Measurements from ENCODE around the gene ZNF32. TPM values are rescaled to one million over a fixed set of nuclear protein-coding genes. Genes with fewer than 3 reads are reported as not detected.

The ZNF32 gene
- total and polyA plus RNA-seq, 2 donors (not counting 1 experiment from before 2014, with no cell fraction given): 29.0 to 29.6 TPM

DNA sequence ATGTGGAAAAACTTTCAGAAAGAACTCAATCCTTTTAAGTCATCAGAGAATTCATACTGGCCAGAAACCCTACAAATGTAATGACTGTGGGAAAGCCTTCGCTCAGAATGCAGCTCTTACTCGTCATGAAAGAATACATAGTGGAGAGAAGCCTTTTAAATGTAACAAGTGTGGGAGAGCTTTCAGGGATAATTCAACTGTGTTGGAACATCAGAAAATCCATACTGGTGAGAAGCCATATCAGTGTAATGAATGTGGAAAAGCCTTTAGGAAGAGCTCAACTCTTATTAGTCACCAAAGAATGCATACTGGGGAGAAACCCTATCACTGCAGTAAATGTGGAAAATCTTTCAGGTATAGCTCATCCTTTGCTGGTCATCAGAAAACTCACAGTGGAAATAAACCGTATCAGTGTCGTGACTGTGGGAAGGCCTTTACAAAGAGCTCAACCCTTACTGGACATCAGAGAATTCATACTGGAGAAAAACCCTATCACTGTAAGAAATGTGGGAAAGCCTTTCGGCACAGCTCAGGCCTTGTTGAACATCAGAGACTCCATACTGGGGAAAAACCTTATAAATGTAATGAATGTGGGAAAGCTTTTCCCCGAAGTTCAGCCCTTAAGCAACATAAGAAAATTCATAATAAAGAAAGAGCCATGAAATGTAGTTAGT is 31.8 kb downstream of the ZNF32 start:
- Histone ChIP-seq H3K9ac (ENCODE audit: low read length) (no peak overlapping the region), H3K27ac (ENCODE audit: low read length in 2 of 2) (no peak overlapping the region), H2AFZ (ENCODE audit: insufficient read depth, low read depth, low read length, poor library complexity, severe bottlenecking) (no peak overlapping the region), H3K9me3 (ENCODE audit: control extremely low read depth in 1 of 3, control insufficient read depth in 2 of 3, insufficient read depth in 1 of 3, low read length in 2 of 3) (peaks cover 28 to 36% (median 31%) of the 10 kb centered on the region in 3 donors), H4K20me1 (ENCODE audit: control insufficient read depth, insufficient read depth, low read length, poor library complexity, severe bottlenecking) (no peaks in the 10 kb centered on the region), H3K4me1 (ENCODE audit: control insufficient read depth in 2 of 2, insufficient read depth in 2 of 2, low read length in 2 of 2) (no peaks in the 10 kb centered on the region), H3K36me3 (replicated peaks in 1 of 2; ENCODE audit: control extremely low read depth in 1 of 2, control insufficient read depth in 1 of 2, extremely low read depth in 1 of 2, insufficient read depth in 2 of 2, low read length in 1 of 2) (peaks cover 20 to 22% of the 10 kb centered on the region in 2 experiments), H3K4me3 (ENCODE audit: control extremely low read depth in 1 of 5, extremely low read depth in 1 of 5, insufficient read depth in 1 of 5, low read depth in 2 of 5, low read length in 4 of 5) (no peak overlapping the region), H3K4me2 (replicated peaks; ENCODE audit: low read depth, low read length, poor library complexity, severe bottlenecking) (no peak overlapping the region), H3K79me2 (ENCODE audit: control insufficient read depth, insufficient read depth, low read length) (no peaks in the 10 kb centered on the region), H3K27me3 (replicated peaks in 1 of 4; ENCODE audit: control extremely low read depth in 1 of 4, control insufficient read depth in 3 of 4, insufficient read depth in 4 of 4, low read length in 3 of 4) (no peaks in the 10 kb centered on the region)
- intact Hi-C loops (cut with micrococcal nuclease): no loop called here
- Mint-ChIP-seq H3K9me3 (ENCODE audit: insufficient read depth) (peaks cover 22% of the 10 kb centered on the region), H3K27ac (no peak overlapping the region), H3K27me3 (no peaks in the 10 kb centered on the region), H3K4me3 (no peak overlapping the region), H3K4me1 (no peaks in the 10 kb centered on the region)
- POLR2A ChIA-PET: no interaction called here
- ATAC-seq (ENCODE audit: low read depth): no peak
- CTCF ChIA-PET: no interaction called here
- WGBS (ENCODE audit: insufficient coverage): no CpG with 5 or more reads among the region's 6 CpGs
- TF ChIP-seq EZH2 (IDR thresholded peaks at IDR 0.05; ENCODE audit: borderline replicate concordance, insufficient read depth, low read depth, low read length, poor library complexity, severe bottlenecking): no peak
- TF ChIP-seq, protein P1, sequence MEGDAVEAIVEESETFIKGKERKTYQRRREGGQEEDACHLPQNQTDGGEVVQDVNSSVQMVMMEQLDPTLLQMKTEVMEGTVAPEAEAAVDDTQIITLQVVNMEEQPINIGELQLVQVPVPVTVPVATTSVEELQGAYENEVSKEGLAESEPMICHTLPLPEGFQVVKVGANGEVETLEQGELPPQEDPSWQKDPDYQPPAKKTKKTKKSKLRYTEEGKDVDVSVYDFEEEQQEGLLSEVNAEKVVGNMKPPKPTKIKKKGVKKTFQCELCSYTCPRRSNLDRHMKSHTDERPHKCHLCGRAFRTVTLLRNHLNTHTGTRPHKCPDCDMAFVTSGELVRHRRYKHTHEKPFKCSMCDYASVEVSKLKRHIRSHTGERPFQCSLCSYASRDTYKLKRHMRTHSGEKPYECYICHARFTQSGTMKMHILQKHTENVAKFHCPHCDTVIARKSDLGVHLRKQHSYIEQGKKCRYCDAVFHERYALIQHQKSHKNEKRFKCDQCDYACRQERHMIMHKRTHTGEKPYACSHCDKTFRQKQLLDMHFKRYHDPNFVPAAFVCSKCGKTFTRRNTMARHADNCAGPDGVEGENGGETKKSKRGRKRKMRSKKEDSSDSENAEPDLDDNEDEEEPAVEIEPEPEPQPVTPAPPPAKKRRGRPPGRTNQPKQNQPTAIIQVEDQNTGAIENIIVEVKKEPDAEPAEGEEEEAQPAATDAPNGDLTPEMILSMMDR (IDR thresholded peaks at IDR 0.05): no peak
- no peak for DNase-seq

GRCh38 chr10:43610636-43611035 is 38.0 kb downstream of the ZNF32 start:
- Histone ChIP-seq H3K36me3 (replicated peaks in 1 of 2; ENCODE audit: control extremely low read depth in 1 of 2, control insufficient read depth in 1 of 2, extremely low read depth in 1 of 2, insufficient read depth in 2 of 2, low read length in 1 of 2) (peaks cover 10 to 12% of the 10 kb centered on the region in 2 experiments), H3K27ac (ENCODE audit: low read length in 2 of 2) (no peak overlapping the region), H3K9ac (ENCODE audit: low read length) (no peak overlapping the region), H3K4me1 (ENCODE audit: control insufficient read depth in 2 of 2, insufficient read depth in 2 of 2, low read length in 2 of 2) (peaks cover 10% of the 10 kb centered on the region in 2 donors), H2AFZ (ENCODE audit: insufficient read depth, low read depth, low read length, poor library complexity, severe bottlenecking) (no peak overlapping the region), H4K20me1 (ENCODE audit: control insufficient read depth, insufficient read depth, low read length, poor library complexity, severe bottlenecking) (no peaks in the 10 kb centered on the region), H3K27me3 (replicated peaks in 1 of 4; ENCODE audit: control extremely low read depth in 1 of 4, control insufficient read depth in 3 of 4, insufficient read depth in 4 of 4, low read length in 3 of 4) (no peaks in the 10 kb centered on the region), H3K9me3 (ENCODE audit: control extremely low read depth in 1 of 3, control insufficient read depth in 2 of 3, insufficient read depth in 1 of 3, low read length in 2 of 3) (peaks cover 4 to 14% (median 8%) of the 10 kb centered on the region in 3 donors), H3K4me2 (replicated peaks; ENCODE audit: low read depth, low read length, poor library complexity, severe bottlenecking) (no peak overlapping the region), H3K79me2 (ENCODE audit: control insufficient read depth, insufficient read depth, low read length) (peaks cover 17% of the 10 kb centered on the region), H3K4me3 (ENCODE audit: control extremely low read depth in 1 of 5, extremely low read depth in 1 of 5, insufficient read depth in 1 of 5, low read depth in 2 of 5, low read length in 4 of 5) (no peak overlapping the region)
- ATAC-seq (ENCODE audit: low read depth) (no peak), DNase-seq (no peak)
- peaks cover 6% of the 10 kb centered on the region for H3K9me3 Mint-ChIP-seq (ENCODE audit: insufficient read depth)
- no peak overlapping the region for H3K4me3 Mint-ChIP-seq
- POLR2A ChIA-PET: no interaction called here
- CTCF ChIA-PET: no interaction called here
- peaks cover 18% of the 10 kb centered on the region for H3K4me1 Mint-ChIP-seq
- intact Hi-C loops (cut with micrococcal nuclease): no loop called here
- no peak overlapping the region for H3K27ac Mint-ChIP-seq
- H3K27me3 Mint-ChIP-seq: no peaks in the 10 kb centered on the region
- TF ChIP-seq, protein P1 (IDR thresholded peaks at IDR 0.05): no peak
- no peak for TF ChIP-seq EZH2 (IDR thresholded peaks at IDR 0.05; ENCODE audit: borderline replicate concordance, insufficient read depth, low read depth, low read length, poor library complexity, severe bottlenecking)

Data from B cell (primary cell).